A549 (cell line): ENCODE results near the gene DHDDS. TPM values are rescaled to one million over a fixed set of nuclear protein-coding genes. Genes with fewer than 3 reads are reported as not detected.

ENCODE experiments used
- ATAC-seq, 2 experiments: fragments of 200-7000 bp in 1 of 2; fragments of >200 bp in 1 of 2; cut with Nextera tagmentation in 1 of 2; cut with Tn5 transposase in 1 of 2; 3 replicates each; pipeline versions ENCODE4 v1.8.0 to v1.9.1; 2018 to 2020; ENCODE audit warnings: mild to moderate bottlenecking in 1 of 2, moderate library complexity in 1 of 2
- CTCF ChIA-PET: fragments of 300-600 bp; sonication (Branson Sonifier 250); formaldehyde crosslinking; extraction: SDS; loops from one replicate; lab custom pipeline; 2021; ENCODE audit warnings: antibody characterized with exemption, inconsistent platforms; lab: Yijun Ruan, JAX
- POLR2A ChIA-PET: fragments of 350-600 bp; formaldehyde crosslinking; extraction: SDS; loops from one replicate; lab custom pipeline; 2021; ENCODE audit warnings: antibody characterized with exemption, inconsistent platforms; lab: Yijun Ruan, JAX
- DNase-seq, 2 experiments: peaks; one replicate each; pipeline versions ENCODE4 v3.0.0 to v3.0.0-alpha.2; 2011 to 2016; ENCODE audit warnings: low read depth in 1 of 2, low spot score in 1 of 2
- FAIRE-seq: peaks from 2 replicates; lab custom pipeline; 2011; peaks lifted over from hg19 to GRCh38; lab: Jason Lieb, UNC
- H3K27ac ChIP-seq, 2 experiments: fragments of >200 bp; sonication (Bioruptor Twin); formaldehyde crosslinking; 3 replicates each; pipeline ENCODE4 v1.5.1; 2016 to 2017
- H3K4me1 ChIP-seq: fragments of >200 bp; sonication (Bioruptor Twin); formaldehyde crosslinking; 3 replicates; pipeline ENCODE4 v1.6.1; 2016
- H3K4me2 ChIP-seq: fragments of >200 bp; sonication (Bioruptor Twin); formaldehyde crosslinking; 3 replicates; pipeline ENCODE4 v1.6.1; 2016
- H3K4me3 ChIP-seq: fragments of >200 bp; sonication (Bioruptor Twin); formaldehyde crosslinking; 3 replicates; pipeline ENCODE4 v1.5.1; 2016
- H3K9me3 ChIP-seq: fragments of >200 bp; sonication (Bioruptor Twin); formaldehyde crosslinking; 3 replicates; pipeline ENCODE4 v1.6.1; 2016
- BCL3 ChIP-seq: fragments of >200 bp; sonication (Bioruptor Twin); formaldehyde crosslinking; IDR thresholded peaks from 3 replicates; pipeline ENCODE4 v1.6.1; 2016
- BHLHE40 ChIP-seq: IDR thresholded peaks from 2 replicates; pipeline ENCODE4 v1.6.1; 2012; ENCODE audit warnings: low read depth, low read length, inconsistent platforms
- CBX8 ChIP-seq: fragments of 200-600 bp; sonication (generic); IDR thresholded peaks from 2 replicates; pipeline ENCODE4 v1.6.1; 2016
- CHD2 ChIP-seq: fragments of 150-350 bp; IDR thresholded peaks from 2 replicates; pipeline ENCODE4 v1.6.1; 2014; ENCODE audit warnings: low read length; ENCODE audit not compliant: partially characterized antibody
- CTCF ChIP-seq: fragments of >200 bp; sonication (Bioruptor Twin); formaldehyde crosslinking; IDR thresholded peaks from 3 replicates; pipeline ENCODE4 v1.5.1; 2016
- E2F6 ChIP-seq: IDR thresholded peaks from 2 replicates; pipeline ENCODE4 v1.6.1; 2012; ENCODE audit warnings: low read depth, borderline replicate concordance
- EHF ChIP-seq: fragments of 250-450 bp; sonication (Bioruptor Pico); IDR thresholded peaks from 2 replicates; pipeline ENCODE4 v1.5.0; 2020; ENCODE audit warnings: mild to moderate bottlenecking
- EP300 ChIP-seq, 2 experiments: fragments of >200 bp; sonication (Bioruptor Twin); formaldehyde crosslinking; IDR thresholded peaks; 2 replicates in 1 of 2; 3 replicates in 1 of 2; pipeline ENCODE4 v1.6.1; 2016 to 2017
- ESRRA ChIP-seq: fragments of 150-350 bp; IDR thresholded peaks from 2 replicates; pipeline ENCODE4 v1.6.1; 2014; ENCODE audit warnings: mild to moderate bottlenecking, low read length, borderline replicate concordance
- FOSB ChIP-seq: fragments of 250-450 bp; sonication (Bioruptor Pico); IDR thresholded peaks from 2 replicates; pipeline ENCODE4 v1.5.0; 2020; ENCODE audit warnings: mild to moderate bottlenecking, moderate library complexity
- FOSL2 ChIP-seq, 2 experiments: fragments of 450-650 bp in 1 of 2; fragments of >200 bp in 1 of 2; sonication (Bioruptor Twin) in 1 of 2; formaldehyde crosslinking; IDR thresholded peaks; 2 replicates each; pipeline versions ENCODE4 v1.5.0 to v1.6.1; 2016 to 2020; ENCODE audit warnings: mild to moderate bottlenecking in 1 of 2, moderate library complexity in 1 of 2
- GATA3 ChIP-seq: IDR thresholded peaks from 2 replicates; pipeline ENCODE4 v1.6.1; 2012; ENCODE audit warnings: borderline replicate concordance
- HES2 ChIP-seq: fragments of >200 bp; sonication (Bioruptor Twin); formaldehyde crosslinking; IDR thresholded peaks from 2 replicates; pipeline ENCODE4 v1.6.1; 2016
- HMGXB4 ChIP-seq: fragments of 250-450 bp; sonication (Bioruptor Pico); IDR thresholded peaks from 2 replicates; pipeline ENCODE4 v1.5.0; 2021; ENCODE audit warnings: mild to moderate bottlenecking, moderate library complexity, borderline replicate concordance
- HOXB5 ChIP-seq: fragments of 250-450 bp; sonication (Bioruptor Pico); IDR thresholded peaks from 2 replicates; pipeline ENCODE4 v1.5.0; 2020; ENCODE audit warnings: mild to moderate bottlenecking, moderate library complexity
- KDM5A ChIP-seq: fragments of 200-600 bp; sonication (generic); IDR thresholded peaks from 2 replicates; pipeline ENCODE4 v1.6.1; 2016; ENCODE audit warnings: antibody characterized with exemption, mild to moderate bottlenecking
- MYC ChIP-seq: IDR thresholded peaks from 2 replicates; pipeline ENCODE4 v1.6.1; 2012; ENCODE audit warnings: mild to moderate bottlenecking, inconsistent platforms, low read length, improper control_type of control experiment, borderline replicate concordance
- NFE2L2 ChIP-seq: fragments of 150-350 bp; conservative IDR thresholded peaks from 2 replicates; pipeline ENCODE4 v1.6.1; 2014; ENCODE audit warnings: low read length
- PBX3 ChIP-seq: IDR thresholded peaks from 2 replicates; pipeline ENCODE4 v1.6.1; 2012
- RARB ChIP-seq: fragments of 250-450 bp; sonication (Bioruptor Pico); IDR thresholded peaks from 2 replicates; pipeline ENCODE4 v1.8.0; 2021; ENCODE audit warnings: mild to moderate bottlenecking, moderate library complexity
- RCOR1 ChIP-seq: fragments of 150-350 bp; IDR thresholded peaks from 2 replicates; pipeline ENCODE4 v1.6.1; 2014; ENCODE audit warnings: antibody characterized with exemption, low read length, low read depth
- REST ChIP-seq: fragments of 200-600 bp; sonication (generic); IDR thresholded peaks from 2 replicates; pipeline ENCODE4 v1.6.1; 2016; ENCODE audit warnings: antibody characterized with exemption, mild to moderate bottlenecking, moderate library complexity
- RFX5 ChIP-seq: fragments of 450-650 bp; IDR thresholded peaks from 2 replicates; pipeline ENCODE4 v1.7.1; 2014; ENCODE audit warnings: antibody characterized with exemption, mild to moderate bottlenecking, moderate library complexity
- SMC3 ChIP-seq: fragments of >200 bp; sonication (Bioruptor Twin); formaldehyde crosslinking; IDR thresholded peaks from 3 replicates; pipeline ENCODE4 v1.6.1; 2018; ENCODE audit warnings: inconsistent platforms
- TP53 ChIP-seq: fragments of 250-450 bp; sonication (Bioruptor Pico); IDR thresholded peaks from 2 replicates; pipeline ENCODE4 v1.5.0; 2021; ENCODE audit warnings: mild to moderate bottlenecking, moderate library complexity
- USF2 ChIP-seq: fragments of 450-650 bp; IDR thresholded peaks from 2 replicates; pipeline ENCODE4 v1.6.1; 2014; ENCODE audit warnings: antibody characterized with exemption
- ZC3H11A ChIP-seq: fragments of 450-650 bp; IDR thresholded peaks from 2 replicates; pipeline ENCODE4 v1.6.1; 2014; ENCODE audit warnings: antibody characterized with exemption, mild to moderate bottlenecking
- WGBS: methylation state at CpG from one replicate; pipeline ENCODE4 v1.1.6; 2017; ENCODE audit errors: missing lambda C conversion rate; 5-methylcytosine and 5-hydroxymethylcytosine counted together
- polyA plus RNA-seq, 4 experiments: library from polyadenylated mRNA; depleted of rRNA in 3 of 4; stranded (reverse); fragments of >200 nt; fragmentation: RNase III in 1 of 4; extraction: RNeasy Plus Mini Kit Qiagen cat#74134 plus additional on column Dnase treatment in 1 of 4; gene quantifications; 2 replicates in 3 of 4; 3 replicates in 1 of 4; pipeline ENCODE4 v1.2.3, GENCODE V29; 2011 to 2017

Gene DHDDS
- polyA plus RNA-seq, 2 of the 4 experiments (the other 2 are of a cell fraction): 26.0 to 27.3 TPM

GRCh38 chr1:26431979-26432695 lies at the start of gene DHDDS (continued):
- peak; percentile 63 for TF ChIP-seq REST
- TF ChIP-seq MYC: peak; percentile 84
- TF ChIP-seq ZC3H11A: no peak
- TF ChIP-seq FOSL2 (IDR thresholded peaks at IDR 0.05): no peak
- TF ChIP-seq FOSL2 (CRISPR knock-in tag; IDR thresholded peaks at IDR 0.05): peak; percentile 60
- TF ChIP-seq ESRRA: no peak
- peak; percentile 82 for TF ChIP-seq PBX3
- peak; percentile 35; the same call in 1 of the 2 replicates for TF ChIP-seq GATA3
- TF ChIP-seq HOXB5: peak; percentile 72; the same call in 1 of the 2 replicates
- TF ChIP-seq SMC3: no peak
- TF ChIP-seq KDM5A: peak; percentile 66
- TF ChIP-seq EHF (CRISPR knock-in tag): no peak
- TF ChIP-seq RCOR1: no peak
- peak; percentile 73 for TF ChIP-seq BHLHE40

GRCh38 chr1:26384076-26384475 lies 48.0 kb upstream of the DHDDS start:
- TF ChIP-seq HMGXB4 (CRISPR knock-in tag): no peak
- no peak for TF ChIP-seq HOXB5
- no peak for TF ChIP-seq RCOR1
- no peak for TF ChIP-seq TP53 (CRISPR knock-in tag)
- TF ChIP-seq ESRRA: no peak
- TF ChIP-seq RFX5: no peak
- TF ChIP-seq EP300 (IDR thresholded peaks at IDR 0.05): no peak
- TF ChIP-seq BCL3: no peak
- no peak for TF ChIP-seq HES2
- no peak for TF ChIP-seq USF2
- no peak for TF ChIP-seq NFE2L2
- TF ChIP-seq RARB: no peak
- TF ChIP-seq CHD2: no peak
- no peak for TF ChIP-seq CTCF
- no peak for TF ChIP-seq CBX8
- no peak for TF ChIP-seq FOSB (CRISPR knock-in tag)
- TF ChIP-seq E2F6: no peak
- TF ChIP-seq, all 56 proteins: peak for 0
- no peak for DNase-seq
- 78% methylated on average over 3 of the region's 3 CpGs for WGBS

More at GRCh38 chr1:26384076-26384475, 48.0 kb upstream of the DHDDS start:
- Histone ChIP-seq H3K9me3 (no peaks in the 10 kb centered on the region), H3K4me2 (no peak overlapping the region), H3K27ac (no peak overlapping the region), H3K4me1 (peaks cover 13% of the 10 kb centered on the region), H3K4me3 (no peak overlapping the region)
- CTCF ChIA-PET: no interaction called here
- FAIRE-seq (no peak), ATAC-seq (no peak)
- POLR2A ChIA-PET: no interaction called here
